ENCODE results near the gene HAUS3. TPM values are rescaled to one million over a fixed set of nuclear protein-coding genes. Genes with fewer than 3 reads are reported as not detected.

HAUS3 gene
- total and polyA plus RNA-seq, 2 experiments from 2014 or later: 15.2 to 16.3 TPM

DNA sequence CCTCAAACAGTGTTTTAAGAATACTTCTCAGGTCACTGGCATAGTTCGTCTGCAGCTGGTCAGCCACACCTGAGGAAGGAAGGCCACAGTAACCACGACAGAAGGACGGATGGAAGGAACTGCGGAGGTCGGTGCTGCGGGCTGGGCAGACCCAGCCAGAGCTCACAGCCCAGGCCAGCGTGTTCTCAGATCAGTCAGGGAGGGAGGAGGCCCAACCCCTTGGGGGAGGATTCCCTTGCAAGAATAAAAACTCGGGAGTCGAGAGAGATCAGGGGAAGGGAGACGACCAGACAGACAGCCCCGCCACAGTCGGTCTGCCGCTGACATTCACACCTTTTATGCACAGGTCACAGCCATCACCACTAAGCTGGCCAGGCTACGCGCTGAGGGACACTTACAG, 31.3 kb upstream of the HAUS3 start:
- no peaks in the 10 kb centered on the region for H3K9me3 ChIP-seq (ENCODE audit: low read depth)
- no peak for DNase-seq (ENCODE audit: low read depth in 1 of 2, low spot score in 1 of 2)
- H3K36me3 ChIP-seq: no peaks in the 10 kb centered on the region
- H3K27me3 ChIP-seq: no peaks in the 10 kb centered on the region
- peaks cover 11% of the 10 kb centered on the region for H3K4me1 ChIP-seq (ENCODE audit: low read depth)
- H3K27ac ChIP-seq: no peak overlapping the region
- no peak overlapping the region for H3K4me3 ChIP-seq
- TF ChIP-seq, protein P1, sequence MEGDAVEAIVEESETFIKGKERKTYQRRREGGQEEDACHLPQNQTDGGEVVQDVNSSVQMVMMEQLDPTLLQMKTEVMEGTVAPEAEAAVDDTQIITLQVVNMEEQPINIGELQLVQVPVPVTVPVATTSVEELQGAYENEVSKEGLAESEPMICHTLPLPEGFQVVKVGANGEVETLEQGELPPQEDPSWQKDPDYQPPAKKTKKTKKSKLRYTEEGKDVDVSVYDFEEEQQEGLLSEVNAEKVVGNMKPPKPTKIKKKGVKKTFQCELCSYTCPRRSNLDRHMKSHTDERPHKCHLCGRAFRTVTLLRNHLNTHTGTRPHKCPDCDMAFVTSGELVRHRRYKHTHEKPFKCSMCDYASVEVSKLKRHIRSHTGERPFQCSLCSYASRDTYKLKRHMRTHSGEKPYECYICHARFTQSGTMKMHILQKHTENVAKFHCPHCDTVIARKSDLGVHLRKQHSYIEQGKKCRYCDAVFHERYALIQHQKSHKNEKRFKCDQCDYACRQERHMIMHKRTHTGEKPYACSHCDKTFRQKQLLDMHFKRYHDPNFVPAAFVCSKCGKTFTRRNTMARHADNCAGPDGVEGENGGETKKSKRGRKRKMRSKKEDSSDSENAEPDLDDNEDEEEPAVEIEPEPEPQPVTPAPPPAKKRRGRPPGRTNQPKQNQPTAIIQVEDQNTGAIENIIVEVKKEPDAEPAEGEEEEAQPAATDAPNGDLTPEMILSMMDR (IDR thresholded peaks at IDR 0.05; ENCODE audit: low read depth, low read length): no peak

DNA sequence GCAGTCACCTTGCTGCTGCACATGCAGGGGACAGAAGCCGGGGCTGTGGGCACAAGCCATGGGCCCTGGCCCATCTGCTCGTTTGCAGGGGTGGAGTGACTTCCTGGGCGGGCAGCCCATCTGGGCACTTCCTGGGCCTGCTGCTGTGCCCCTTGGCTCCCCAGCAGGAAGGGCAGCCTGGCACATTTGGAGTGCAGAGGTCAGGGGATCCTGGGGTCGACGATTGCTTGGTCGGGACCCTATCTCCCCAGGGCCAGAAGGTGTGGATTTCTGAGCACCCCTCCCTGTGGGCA, 30.9 kb upstream of the HAUS3 start:
- no peaks in the 10 kb centered on the region for H3K36me3 ChIP-seq
- no peak overlapping the region for H3K4me3 ChIP-seq
- no peak overlapping the region for H3K27ac ChIP-seq
- H3K4me1 ChIP-seq (ENCODE audit: low read depth): peaks cover 11% of the 10 kb centered on the region
- H3K9me3 ChIP-seq (ENCODE audit: low read depth): no peaks in the 10 kb centered on the region
- no peak for DNase-seq (ENCODE audit: low read depth in 1 of 2, low spot score in 1 of 2)
- TF ChIP-seq, protein P1 (IDR thresholded peaks at IDR 0.05; ENCODE audit: low read depth, low read length): no peak
- no peaks in the 10 kb centered on the region for H3K27me3 ChIP-seq

DNA sequence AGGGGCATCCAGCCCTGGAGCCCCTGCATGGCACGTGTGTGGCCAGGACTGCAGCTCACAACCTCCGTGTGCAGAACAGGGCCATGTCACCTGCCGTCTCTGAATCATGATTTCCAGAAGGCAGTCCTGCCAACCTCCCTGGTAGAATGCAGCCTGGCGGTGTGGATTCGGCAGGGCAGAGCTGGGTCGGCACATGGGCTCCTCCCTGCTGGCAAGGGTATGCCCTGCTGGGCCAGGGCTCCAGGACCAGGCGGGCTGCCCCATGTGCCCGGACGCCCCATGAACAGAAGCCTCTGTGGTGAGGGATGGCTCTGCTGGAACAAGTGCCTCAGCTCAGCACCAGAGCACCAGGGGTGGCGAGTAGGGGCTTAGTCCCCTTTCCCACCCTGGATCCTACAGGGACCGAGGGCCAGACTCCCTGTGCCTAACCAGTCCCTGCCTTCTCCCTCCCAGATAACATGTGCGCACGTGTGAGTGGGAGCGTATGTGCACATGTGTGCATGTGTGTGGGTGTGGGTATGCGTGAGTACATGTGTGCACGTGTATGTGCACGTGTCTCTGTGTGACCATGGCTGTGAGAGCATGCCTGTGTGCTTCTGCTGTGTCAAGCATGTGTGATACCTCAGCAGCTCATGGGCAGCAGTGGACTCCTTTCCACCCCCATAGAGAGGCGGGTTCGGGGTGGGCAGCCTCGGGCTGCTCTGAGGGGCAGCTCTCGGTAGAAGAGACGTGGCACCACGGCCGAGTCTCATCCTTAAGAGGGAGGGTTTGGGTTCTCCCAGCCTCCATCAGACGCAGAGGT, 30.3 kb upstream of the HAUS3 start:
- H3K36me3 ChIP-seq: no peaks in the 10 kb centered on the region
- no peaks in the 10 kb centered on the region for H3K9me3 ChIP-seq (ENCODE audit: low read depth)
- H3K4me3 ChIP-seq: no peak overlapping the region
- H3K27me3 ChIP-seq: no peaks in the 10 kb centered on the region
- no peak for DNase-seq (ENCODE audit: low read depth in 1 of 2, low spot score in 1 of 2)
- H3K4me1 ChIP-seq (ENCODE audit: low read depth): peaks cover 11% of the 10 kb centered on the region
- H3K27ac ChIP-seq: no peak overlapping the region
- TF ChIP-seq, protein P1 (IDR thresholded peaks at IDR 0.05; ENCODE audit: low read depth, low read length): no peak

GRCh38 chr4:2271279-2272025, 29.5 kb upstream of the HAUS3 start:
- H3K27me3 ChIP-seq: no peaks in the 10 kb centered on the region
- H3K4me1 ChIP-seq (ENCODE audit: low read depth): peaks cover 11% of the 10 kb centered on the region
- no peak for DNase-seq (ENCODE audit: low read depth in 1 of 2, low spot score in 1 of 2)
- H3K27ac ChIP-seq: no peak overlapping the region
- no peaks in the 10 kb centered on the region for H3K36me3 ChIP-seq
- H3K4me3 ChIP-seq: no peak overlapping the region
- no peaks in the 10 kb centered on the region for H3K9me3 ChIP-seq (ENCODE audit: low read depth)
- TF ChIP-seq, protein P1 (IDR thresholded peaks at IDR 0.05; ENCODE audit: low read depth, low read length): no peak

DNA sequence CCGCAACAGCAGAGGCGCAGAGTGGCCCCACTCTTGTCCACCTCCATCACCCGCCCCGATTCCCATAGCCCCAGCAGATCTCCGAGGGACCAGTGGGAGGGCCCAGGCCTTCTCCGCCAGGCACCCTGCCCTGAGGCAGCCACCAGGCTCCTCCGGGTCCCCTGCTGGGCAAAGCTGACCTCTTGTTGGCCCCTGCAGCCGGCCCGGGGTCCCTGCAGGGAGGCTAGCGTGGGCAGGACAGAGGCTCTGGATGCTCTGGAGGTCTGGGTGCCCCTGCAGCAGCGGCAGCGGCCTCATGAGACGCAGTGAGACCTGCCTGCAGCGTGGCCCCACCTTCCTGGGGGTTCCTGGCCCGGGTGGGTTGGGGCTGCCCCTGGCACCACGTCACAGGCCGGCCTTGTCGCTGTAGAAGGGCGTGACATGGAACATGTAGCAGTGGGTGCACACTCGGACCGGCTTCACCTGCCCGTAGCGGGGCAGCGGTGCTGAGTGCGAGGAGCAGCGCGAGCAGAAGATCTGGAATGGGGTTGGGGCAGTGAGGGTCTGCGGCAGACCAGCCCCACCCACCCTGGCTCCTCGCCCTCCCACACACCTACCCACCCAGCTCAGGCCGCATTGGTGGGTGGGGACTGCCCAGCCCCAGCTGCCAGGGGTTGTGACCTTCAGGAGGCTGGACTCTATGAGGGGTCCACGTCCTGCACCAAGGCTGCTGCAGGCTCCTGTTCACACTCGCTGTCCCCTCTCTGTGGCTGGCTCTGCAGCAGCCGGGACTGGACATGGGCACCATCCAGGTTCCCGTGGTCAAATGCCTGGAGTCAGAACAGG, 28.6 kb upstream of the HAUS3 start:
- Histone ChIP-seq H3K27me3 (no peaks in the 10 kb centered on the region), H3K4me1 (ENCODE audit: low read depth) (peaks cover 11% of the 10 kb centered on the region), H3K9me3 (ENCODE audit: low read depth) (no peaks in the 10 kb centered on the region), H3K36me3 (no peaks in the 10 kb centered on the region), H3K4me3 (no peak overlapping the region), H3K27ac (no peak overlapping the region)
- TF ChIP-seq, protein P1 (IDR thresholded peaks at IDR 0.05; ENCODE audit: low read depth, low read length): no peak
- no peak for DNase-seq (ENCODE audit: low read depth in 1 of 2, low spot score in 1 of 2)
